IMR-90 (cell line): Measurements from ENCODE around the gene KCNQ5.

Experiments
- BHLHE40 ChIP-seq: fragments of 150-350 bp; IDR thresholded peaks from 2 replicates; pipeline ENCODE4 v1.6.1; 2016; ENCODE audit warnings: mild to moderate bottlenecking, low read depth, low read length
- CEBPB ChIP-seq: IDR thresholded peaks from 2 replicates; pipeline ENCODE4 v1.6.1; 2012; ENCODE audit warnings: low read depth, low read length, improper control_type of control experiment
- CHD1 ChIP-seq: IDR thresholded peaks from 2 replicates; pipeline ENCODE4 v1.6.1; 2012; ENCODE audit warnings: low read depth, low read length, improper control_type of control experiment
- FOS ChIP-seq: fragments of 150-350 bp; IDR thresholded peaks from 2 replicates; pipeline ENCODE4 v1.6.1; 2016; ENCODE audit warnings: low read depth, low read length
- MAFK ChIP-seq: IDR thresholded peaks from 2 replicates; pipeline ENCODE4 v1.6.1; 2012; ENCODE audit warnings: low read depth, low read length, improper control_type of control experiment
- NFE2L2 ChIP-seq: fragments of 150-350 bp; IDR thresholded peaks from 2 replicates; pipeline ENCODE4 v1.6.1; 2016; ENCODE audit warnings: low read depth, mild to moderate bottlenecking, low read length
- POLR2A ChIP-seq: IDR thresholded peaks from 2 replicates; pipeline ENCODE4 v1.6.1; 2012; ENCODE audit warnings: mild to moderate bottlenecking, low read depth, low read length
- RAD21 ChIP-seq: IDR thresholded peaks from 2 replicates; pipeline ENCODE4 v1.6.1; 2012; ENCODE audit warnings: low read length, improper control_type of control experiment
- RCOR1 ChIP-seq: IDR thresholded peaks from 2 replicates; pipeline ENCODE4 v1.6.1; 2012; ENCODE audit warnings: mild to moderate bottlenecking, low read length, improper control_type of control experiment; ENCODE audit not compliant: insufficient replicate concordance
- RFX5 ChIP-seq: IDR thresholded peaks from 2 replicates; pipeline ENCODE4 v1.8.0; 2012; ENCODE audit warnings: low read depth, mild to moderate bottlenecking, low read length, moderate library complexity
- SMC3 ChIP-seq: fragments of 150-350 bp; IDR thresholded peaks from 2 replicates; pipeline ENCODE4 v1.6.1; 2016; ENCODE audit warnings: low read depth, mild to moderate bottlenecking, antibody characterized with exemption, low read length, moderate library complexity
- TF ChIP-seq, protein P1 (sequence below): conservative IDR thresholded peaks from 2 replicates; pipeline ENCODE4 v1.5.1; 2012; ENCODE audit warnings: mild to moderate bottlenecking, low read depth, low read length, improper control_type of control experiment
- TF ChIP-seq, protein P2 (sequence below): fragments of 150-350 bp; IDR thresholded peaks from 2 replicates; pipeline ENCODE4 v1.6.1; 2016; ENCODE audit warnings: low read depth, mild to moderate bottlenecking, low read length, moderate library complexity, borderline replicate concordance

DNA sequence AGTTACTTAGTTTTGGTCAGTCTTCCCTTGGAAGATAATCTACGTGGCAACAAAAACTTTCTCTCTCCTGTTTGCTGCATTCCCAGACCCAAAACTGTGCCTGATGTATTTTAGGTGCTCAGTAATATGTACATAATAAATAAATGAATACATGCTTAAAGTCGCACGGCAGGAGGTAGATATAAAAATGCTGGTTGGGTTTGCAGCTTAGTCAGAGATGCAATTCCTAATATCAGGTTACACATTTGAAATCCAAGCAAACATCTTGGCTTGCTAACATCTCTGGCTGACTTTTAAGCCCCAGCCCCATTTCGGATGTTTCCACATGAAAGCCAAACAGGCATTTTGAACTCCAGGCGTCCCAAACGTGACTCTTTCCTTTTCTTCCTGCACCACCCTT, 91.0 kb downstream of the KCNQ5 start:
- TF ChIP-seq, protein P1, sequence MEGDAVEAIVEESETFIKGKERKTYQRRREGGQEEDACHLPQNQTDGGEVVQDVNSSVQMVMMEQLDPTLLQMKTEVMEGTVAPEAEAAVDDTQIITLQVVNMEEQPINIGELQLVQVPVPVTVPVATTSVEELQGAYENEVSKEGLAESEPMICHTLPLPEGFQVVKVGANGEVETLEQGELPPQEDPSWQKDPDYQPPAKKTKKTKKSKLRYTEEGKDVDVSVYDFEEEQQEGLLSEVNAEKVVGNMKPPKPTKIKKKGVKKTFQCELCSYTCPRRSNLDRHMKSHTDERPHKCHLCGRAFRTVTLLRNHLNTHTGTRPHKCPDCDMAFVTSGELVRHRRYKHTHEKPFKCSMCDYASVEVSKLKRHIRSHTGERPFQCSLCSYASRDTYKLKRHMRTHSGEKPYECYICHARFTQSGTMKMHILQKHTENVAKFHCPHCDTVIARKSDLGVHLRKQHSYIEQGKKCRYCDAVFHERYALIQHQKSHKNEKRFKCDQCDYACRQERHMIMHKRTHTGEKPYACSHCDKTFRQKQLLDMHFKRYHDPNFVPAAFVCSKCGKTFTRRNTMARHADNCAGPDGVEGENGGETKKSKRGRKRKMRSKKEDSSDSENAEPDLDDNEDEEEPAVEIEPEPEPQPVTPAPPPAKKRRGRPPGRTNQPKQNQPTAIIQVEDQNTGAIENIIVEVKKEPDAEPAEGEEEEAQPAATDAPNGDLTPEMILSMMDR, result no peak
- TF ChIP-seq CEBPB (no peak), RFX5 (no peak), POLR2A (no peak), FOS (no peak), RCOR1 (no peak), BHLHE40 (no peak), CHD1 (no peak), RAD21 (no peak), MAFK (no peak), NFE2L2 (no peak), SMC3 (no peak)
- TF ChIP-seq, protein P2, sequence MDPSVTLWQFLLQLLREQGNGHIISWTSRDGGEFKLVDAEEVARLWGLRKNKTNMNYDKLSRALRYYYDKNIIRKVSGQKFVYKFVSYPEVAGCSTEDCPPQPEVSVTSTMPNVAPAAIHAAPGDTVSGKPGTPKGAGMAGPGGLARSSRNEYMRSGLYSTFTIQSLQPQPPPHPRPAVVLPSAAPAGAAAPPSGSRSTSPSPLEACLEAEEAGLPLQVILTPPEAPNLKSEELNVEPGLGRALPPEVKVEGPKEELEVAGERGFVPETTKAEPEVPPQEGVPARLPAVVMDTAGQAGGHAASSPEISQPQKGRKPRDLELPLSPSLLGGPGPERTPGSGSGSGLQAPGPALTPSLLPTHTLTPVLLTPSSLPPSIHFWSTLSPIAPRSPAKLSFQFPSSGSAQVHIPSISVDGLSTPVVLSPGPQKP, result no peak
